ENCODE measurements around the gene HTR3A. TPM values are rescaled to one million over a fixed set of nuclear protein-coding genes. Genes with fewer than 3 reads are reported as not detected.

HTR3A gene
- total RNA-seq, 3 donors from 2014 or later, result 0.33 TPM; not detected in 2

DNA sequence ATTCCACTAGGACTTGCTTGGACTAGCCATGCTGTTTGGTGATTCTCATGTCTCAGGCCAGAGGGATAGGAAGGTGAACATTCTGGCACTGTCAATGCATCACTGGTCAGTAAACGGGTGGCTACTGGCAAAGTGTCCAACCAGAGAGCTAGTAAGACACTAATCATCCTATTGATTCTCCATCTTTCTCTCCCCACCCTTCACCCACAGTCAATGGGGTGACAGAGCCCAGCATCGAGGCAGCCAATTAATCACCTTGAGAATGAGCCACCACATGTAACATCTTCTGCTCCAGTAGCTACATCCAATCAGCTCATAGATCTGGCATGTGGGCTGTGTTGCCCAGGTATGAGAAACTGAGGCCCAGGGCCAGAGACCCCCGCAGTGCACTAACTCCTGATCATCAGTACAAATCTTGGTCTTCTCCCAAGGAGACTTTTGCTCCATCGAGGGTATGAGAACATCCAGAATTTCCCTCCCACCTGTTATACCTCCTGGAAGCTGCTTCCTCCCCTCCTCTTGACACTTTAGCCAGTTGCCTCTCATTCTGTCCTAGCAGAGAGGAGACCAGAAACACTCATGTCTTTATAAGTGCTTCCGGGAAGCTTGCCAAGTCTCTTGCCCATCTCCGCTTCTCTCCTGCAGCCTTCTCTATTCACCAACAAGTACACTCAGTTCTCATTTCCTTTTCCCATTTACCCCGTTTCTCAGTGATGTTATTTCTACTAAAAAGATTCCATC is 17.0 kb downstream of the HTR3A start:
- no peaks in the 10 kb centered on the region for H3K36me3 ChIP-seq
- H3K4me1 ChIP-seq, result no peaks in the 10 kb centered on the region
- intact Hi-C loops (cut with DNase I; ENCODE audit: low total_unique reads), result no loop called here
- DNase-seq (ENCODE audit: low spot score in 2 of 2), result no peak
- TF ChIP-seq POLR2A (IDR thresholded peaks at IDR 0.05) (no peak), POLR2AphosphoS5 (IDR thresholded peaks at IDR 0.05) (no peak)
- TF ChIP-seq, protein P1, sequence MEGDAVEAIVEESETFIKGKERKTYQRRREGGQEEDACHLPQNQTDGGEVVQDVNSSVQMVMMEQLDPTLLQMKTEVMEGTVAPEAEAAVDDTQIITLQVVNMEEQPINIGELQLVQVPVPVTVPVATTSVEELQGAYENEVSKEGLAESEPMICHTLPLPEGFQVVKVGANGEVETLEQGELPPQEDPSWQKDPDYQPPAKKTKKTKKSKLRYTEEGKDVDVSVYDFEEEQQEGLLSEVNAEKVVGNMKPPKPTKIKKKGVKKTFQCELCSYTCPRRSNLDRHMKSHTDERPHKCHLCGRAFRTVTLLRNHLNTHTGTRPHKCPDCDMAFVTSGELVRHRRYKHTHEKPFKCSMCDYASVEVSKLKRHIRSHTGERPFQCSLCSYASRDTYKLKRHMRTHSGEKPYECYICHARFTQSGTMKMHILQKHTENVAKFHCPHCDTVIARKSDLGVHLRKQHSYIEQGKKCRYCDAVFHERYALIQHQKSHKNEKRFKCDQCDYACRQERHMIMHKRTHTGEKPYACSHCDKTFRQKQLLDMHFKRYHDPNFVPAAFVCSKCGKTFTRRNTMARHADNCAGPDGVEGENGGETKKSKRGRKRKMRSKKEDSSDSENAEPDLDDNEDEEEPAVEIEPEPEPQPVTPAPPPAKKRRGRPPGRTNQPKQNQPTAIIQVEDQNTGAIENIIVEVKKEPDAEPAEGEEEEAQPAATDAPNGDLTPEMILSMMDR (IDR thresholded peaks at IDR 0.05), result no peak
- H3K27ac ChIP-seq, result no peak overlapping the region
- H3K27me3 ChIP-seq, result peaks cover 0 to 31% of the 10 kb centered on the region in 2 donors
- no peaks in the 10 kb centered on the region for H3K9me3 ChIP-seq
- no peak overlapping the region for H3K4me3 ChIP-seq

DNA sequence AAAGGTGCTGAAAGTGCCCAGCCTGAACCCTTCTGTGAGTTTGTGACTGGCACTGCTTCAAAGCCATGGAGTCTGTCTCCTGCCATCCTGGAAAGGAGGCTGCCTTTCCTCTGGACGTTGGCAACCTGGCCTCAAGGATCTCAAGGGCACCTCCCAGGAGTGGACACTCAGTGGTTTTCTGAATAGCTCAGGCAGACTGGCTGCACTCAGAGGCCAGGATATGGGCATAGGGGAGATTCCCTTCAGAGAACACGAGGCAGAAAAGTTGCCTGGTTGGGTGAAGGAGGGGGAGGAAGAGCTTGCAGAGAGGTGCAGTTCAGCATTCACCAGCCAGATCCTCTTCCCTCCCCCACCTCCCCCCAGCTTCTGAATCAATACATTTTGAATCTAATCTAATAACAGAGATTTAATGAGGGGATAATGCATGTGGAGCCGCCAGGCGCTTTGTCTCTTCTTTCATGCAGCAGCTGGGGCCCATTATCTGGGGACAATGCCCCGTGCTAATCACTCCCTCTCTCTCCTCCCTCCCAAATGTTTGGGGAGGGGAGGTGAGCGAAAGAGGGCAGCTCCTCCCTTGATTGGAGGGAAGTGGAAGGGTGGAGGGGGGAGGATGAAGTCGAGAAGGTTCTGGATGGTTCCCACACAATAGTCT is 17.7 kb downstream of the HTR3A start:
- Histone ChIP-seq H3K36me3 (no peaks in the 10 kb centered on the region), H3K27ac (no peak overlapping the region), H3K9me3 (no peaks in the 10 kb centered on the region), H3K27me3 (peaks cover 0 to 27% of the 10 kb centered on the region in 2 donors), H3K4me3 (no peak overlapping the region), H3K4me1 (no peaks in the 10 kb centered on the region)
- no peak for DNase-seq (ENCODE audit: low spot score in 2 of 2)
- TF ChIP-seq POLR2AphosphoS5 (IDR thresholded peaks at IDR 0.05), result no peak
- TF ChIP-seq, protein P1 (IDR thresholded peaks at IDR 0.05), result no peak
- intact Hi-C loops (cut with DNase I; ENCODE audit: low total_unique reads), result no loop called here

DNA sequence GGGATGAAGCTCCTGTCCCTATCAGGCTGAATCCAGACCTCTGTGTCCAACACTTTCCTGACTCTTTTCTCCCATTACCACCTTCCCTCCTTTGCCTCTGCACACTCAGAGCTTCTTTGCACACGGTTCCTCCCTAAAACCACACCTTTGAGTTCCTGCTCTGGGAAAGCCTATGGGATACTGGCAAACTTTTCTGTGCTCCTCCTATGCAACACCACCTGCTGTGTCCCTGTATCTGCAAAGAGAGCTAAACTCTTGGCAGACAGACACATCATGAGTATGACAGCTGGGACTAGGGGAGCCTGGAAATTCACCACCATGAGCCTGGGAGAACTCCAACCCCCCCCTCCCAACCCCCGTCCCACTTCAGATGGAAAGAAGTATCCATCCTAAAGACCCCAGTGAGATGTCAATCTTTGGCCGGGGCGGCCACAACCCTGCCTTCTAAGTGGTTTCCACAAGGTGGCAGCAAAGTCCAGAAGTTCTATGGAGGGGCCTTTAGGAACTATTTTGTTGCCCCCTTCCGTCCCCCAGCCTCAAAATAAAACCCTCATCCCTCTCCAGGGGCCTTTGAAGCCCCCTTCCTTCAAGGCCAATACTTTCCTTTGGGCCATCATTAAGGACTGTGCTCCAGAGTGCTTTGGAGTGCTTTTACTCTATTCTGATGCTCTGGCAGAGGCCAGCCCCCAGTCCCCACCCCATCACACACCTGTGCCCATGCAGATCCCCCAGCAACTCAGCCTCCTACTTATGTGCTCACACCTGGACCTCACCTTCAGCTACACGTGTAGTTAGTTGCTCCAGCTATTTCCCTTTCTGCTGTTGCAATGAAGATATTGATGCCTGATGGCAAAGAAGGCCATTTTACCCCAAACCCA is 19.4 kb downstream of the HTR3A start:
- intact Hi-C loops (cut with DNase I; ENCODE audit: low total_unique reads), result no loop called here
- Histone ChIP-seq H3K27me3 (peaks cover 0 to 35% of the 10 kb centered on the region in 2 donors), H3K27ac (no peak overlapping the region), H3K36me3 (no peaks in the 10 kb centered on the region), H3K4me3 (no peak overlapping the region), H3K9me3 (no peaks in the 10 kb centered on the region), H3K4me1 (no peaks in the 10 kb centered on the region)
- TF ChIP-seq, protein P1 (IDR thresholded peaks at IDR 0.05), result peak; percentile 8 to 64 (median 54)
- no peak for TF ChIP-seq POLR2AphosphoS5 (IDR thresholded peaks at IDR 0.05)
- no peak for TF ChIP-seq POLR2A (IDR thresholded peaks at IDR 0.05)
- DNase-seq (ENCODE audit: low spot score in 2 of 2), result no peak

DNA sequence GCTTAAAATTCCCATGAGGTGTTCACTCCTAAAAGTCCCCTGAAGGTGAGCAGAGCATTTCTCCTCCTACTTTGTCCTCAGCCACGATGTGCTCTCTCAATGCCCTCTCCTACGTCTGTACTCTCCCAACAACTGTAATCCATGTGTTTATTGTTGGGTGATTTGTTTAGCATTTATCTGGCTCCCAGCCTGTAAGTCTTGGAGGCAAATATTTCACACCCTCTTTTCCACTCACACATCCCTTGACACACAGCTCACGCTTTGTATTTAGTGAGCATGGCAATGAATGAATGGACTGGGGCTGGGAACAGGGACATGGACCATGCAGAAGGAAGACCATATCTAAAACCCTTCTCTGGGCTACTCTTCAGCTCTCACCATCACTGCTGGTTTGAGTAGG is 22.6 kb downstream of the HTR3A start:
- TF ChIP-seq POLR2AphosphoS5 (IDR thresholded peaks at IDR 0.05) (no peak), POLR2A (IDR thresholded peaks at IDR 0.05) (no peak)
- TF ChIP-seq, protein P1 (IDR thresholded peaks at IDR 0.05), result no peak
- DNase-seq (ENCODE audit: low spot score in 2 of 2), result no peak
- no peak overlapping the region for H3K4me3 ChIP-seq
- H3K36me3 ChIP-seq, result no peaks in the 10 kb centered on the region
- peaks cover 0 to 30% of the 10 kb centered on the region in 2 donors for H3K27me3 ChIP-seq
- no peak overlapping the region for H3K27ac ChIP-seq
- H3K9me3 ChIP-seq, result no peaks in the 10 kb centered on the region
- no peaks in the 10 kb centered on the region for H3K4me1 ChIP-seq
- intact Hi-C loops (cut with DNase I; ENCODE audit: low total_unique reads), result no loop called here
